PC-3 (cell line): ENCODE measurements around the gene TAF1C. TPM values are rescaled to one million over a fixed set of nuclear protein-coding genes. Genes with fewer than 3 reads are reported as not detected.

ENCODE experiments used
- ATAC-seq: fragments of 200-7000 bp; cut with Tn5 transposase; 2 replicates; pipeline ENCODE4 v1.9.1; 2020; ENCODE audit warnings: mild to moderate bottlenecking, moderate library complexity
- BruUV-seq: library from RNA; stranded (reverse); fragments of 400-500 nt; replicated peaks from 2 replicates; lab custom pipeline; 2021; lab: Mats Ljungman, UMichigan
- CTCF ChIA-PET: fragments of 300-600 bp; sonication (Branson Sonifier 250); formaldehyde crosslinking; loops from one replicate; lab custom pipeline; 2022; ENCODE audit warnings: antibody characterized with exemption; lab: Charles Lee
- POLR2A ChIA-PET: fragments of 300-600 bp; sonication (Branson Sonifier 250); formaldehyde crosslinking; loops from one replicate; lab custom pipeline; 2022; ENCODE audit warnings: antibody characterized with exemption; ENCODE audit not compliant: unreplicated experiment; lab: Charles Lee
- DNase-seq: peaks from one replicate; pipeline ENCODE4 v3.0.0-alpha.2; 2015
- H2AFZ ChIP-seq: fragments of 300-600 bp; sonication (generic); 2 replicates; pipeline ENCODE4 v1.6.0; 2016; ENCODE audit warnings: antibody characterized with exemption, low read length
- H3F3A ChIP-seq: fragments of 300-600 bp; sonication (generic); one replicate; pipeline ENCODE4 v1.6.0; 2017; ENCODE audit warnings: antibody characterized with exemption, low read length, control low read depth, mild to moderate bottlenecking; ENCODE audit not compliant: unreplicated experiment
- H3K27ac ChIP-seq: fragments of 300-600 bp; sonication (generic); 2 replicates; pipeline ENCODE4 v1.5.1; 2016; ENCODE audit warnings: mild to moderate bottlenecking, low read length
- H3K27me3 ChIP-seq: fragments of 300-600 bp; sonication (generic); 2 replicates; pipeline ENCODE4 v1.6.1; 2016; ENCODE audit warnings: low read length, mixed read lengths
- H3K36me3 ChIP-seq: fragments of 300-600 bp; sonication (generic); 2 replicates; pipeline ENCODE4 v1.6.1; 2016; ENCODE audit warnings: low read depth, mixed run types, low read length, mixed read lengths
- H3K4me1 ChIP-seq: fragments of 300-600 bp; sonication (generic); 2 replicates; pipeline ENCODE4 v1.5.1; 2016; ENCODE audit warnings: low read length; ENCODE audit not compliant: insufficient read depth
- H3K4me2 ChIP-seq: fragments of 300-600 bp; sonication (generic); 2 replicates; pipeline ENCODE4 v1.6.0; 2016; ENCODE audit warnings: low read length
- H3K4me3 ChIP-seq: fragments of 300-600 bp; sonication (generic); 2 replicates; pipeline ENCODE4 v1.5.1; 2016; ENCODE audit warnings: mild to moderate bottlenecking, low read length, mixed read lengths
- H3K79me2 ChIP-seq: fragments of 300-600 bp; sonication (generic); 2 replicates; pipeline ENCODE4 v1.6.1; 2017; ENCODE audit warnings: low read length, mixed read lengths
- H3K9ac ChIP-seq: fragments of 300-600 bp; sonication (generic); 2 replicates; pipeline ENCODE4 v1.6.0; 2016; ENCODE audit warnings: mild to moderate bottlenecking, low read length
- H3K9me2 ChIP-seq: fragments of 300-600 bp; sonication (generic); replicated peaks from 2 replicates; pipeline ENCODE4 v1.6.1; 2016; ENCODE audit warnings: mixed run types, low read length, mixed read lengths
- H3K9me3 ChIP-seq: fragments of 300-600 bp; sonication (generic); 2 replicates; pipeline ENCODE4 v1.6.1; 2016; ENCODE audit warnings: low read length, mixed read lengths
- H4K20me1 ChIP-seq: fragments of 300-600 bp; sonication (generic); 2 replicates; pipeline ENCODE4 v1.6.1; 2016; ENCODE audit warnings: low read length, mixed read lengths
- CTCF ChIP-seq: fragments of 300-600 bp; sonication (generic); conservative IDR thresholded peaks from 2 replicates; pipeline ENCODE4 v1.5.1; 2017; ENCODE audit warnings: antibody characterized with exemption, low read depth, mild to moderate bottlenecking, low read length
- EZH2 ChIP-seq: fragments of 300-600 bp; sonication (generic); IDR thresholded peaks from one replicate; pipeline ENCODE4 v1.6.1; 2017; ENCODE audit warnings: antibody characterized with exemption, mild to moderate bottlenecking, low read length; ENCODE audit not compliant: unreplicated experiment
- EZH2phosphoT487 ChIP-seq: fragments of 300-600 bp; sonication (generic); IDR thresholded peaks from 2 replicates; pipeline ENCODE4 v1.6.1; 2018; ENCODE audit warnings: mild to moderate bottlenecking, antibody characterized with exemption, low read length, borderline replicate concordance
- intact Hi-C: fragments of 100-400 bp; cut with micrococcal nuclease; formaldehyde crosslinking; loops from 2 replicates; pipeline ENCODE4 v1.9.0; 2023
- total RNA-seq: library from RNA; depleted of rRNA; stranded (reverse); fragments of >200 nt; gene quantifications from 2 replicates; pipeline ENCODE4 v1.2.3, GENCODE V29; 2014

TAF1C gene
- total RNA-seq, 1 experiment from 2014 or later, result 21.8 TPM

- intact Hi-C loops, result no loop called here
- BruUV-seq, result no TSS peak
- CTCF ChIA-PET, result no interaction called here
Measured at GRCh38 chr16:84182680-84183571, 3.9 kb downstream of the TAF1C start.

DNA sequence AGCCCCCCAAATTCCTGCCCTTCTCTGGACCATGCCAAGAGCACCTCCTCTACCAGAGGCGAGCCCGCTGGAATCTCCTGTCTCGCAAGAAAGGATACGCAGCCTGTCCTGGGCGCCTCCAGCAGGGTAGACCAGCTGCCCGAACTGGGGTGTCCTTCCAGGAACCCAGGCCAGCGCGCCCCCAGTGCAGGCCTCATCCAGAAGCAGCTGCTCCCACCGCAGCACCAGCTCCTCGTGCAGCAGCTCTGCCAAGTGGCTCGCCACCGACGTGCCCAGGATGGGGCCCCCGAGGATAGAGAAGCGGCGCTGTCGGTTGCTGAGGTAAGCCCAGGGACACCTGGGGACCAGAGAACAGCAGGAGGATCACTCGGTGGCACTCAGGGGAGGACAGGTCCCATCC lies 4.8 kb downstream of the TAF1C start:
- POLR2A ChIA-PET, result no interaction called here
- no peak overlapping the region for H3K4me3 ChIP-seq
- H3K9ac ChIP-seq, result no peak overlapping the region
- peaks cover 10% of the 10 kb centered on the region; the same call in 1 of the 2 replicates for H3K4me1 ChIP-seq
- H3K4me2 ChIP-seq, result no peak overlapping the region
- ATAC-seq (no peak), DNase-seq (no peak)
- H2AFZ ChIP-seq, result no peak overlapping the region
- CTCF ChIA-PET, result no interaction called here
- TF ChIP-seq EZH2phosphoT487, result no peak
- TF ChIP-seq CTCF, result no peak
- TF ChIP-seq EZH2, result no peak
- no peaks in the 10 kb centered on the region for H4K20me1 ChIP-seq
- H3K9me3 ChIP-seq, result no peaks in the 10 kb centered on the region
- H3K79me2 ChIP-seq, result peaks cover 28% of the 10 kb centered on the region
- no peaks in the 10 kb centered on the region; the same call in 1 of the 2 replicates for H3K36me3 ChIP-seq
- no peak overlapping the region for H3K27ac ChIP-seq
- intact Hi-C loops, result no loop called here
- H3K9me2 ChIP-seq, result no peaks in the 10 kb centered on the region
- H3F3A ChIP-seq, result no peaks in the 10 kb centered on the region
- BruUV-seq, result no TSS peak
- no peaks in the 10 kb centered on the region for H3K27me3 ChIP-seq

More at GRCh38 chr16:84182680-84183571, 3.9 kb downstream of the TAF1C start:
- Histone ChIP-seq H3K4me1 (peaks cover 2% of the 10 kb centered on the region; the same call in 1 of the 2 replicates), H3F3A (no peaks in the 10 kb centered on the region), H3K9me3 (no peaks in the 10 kb centered on the region), H2AFZ (no peak overlapping the region), H3K4me2 (no peak overlapping the region), H3K36me3 (no peaks in the 10 kb centered on the region; the same call in 1 of the 2 replicates), H4K20me1 (no peaks in the 10 kb centered on the region), H3K27ac (no peak overlapping the region), H3K4me3 (no peak overlapping the region), H3K9me2 (no peaks in the 10 kb centered on the region), H3K9ac (no peak overlapping the region), H3K79me2 (peaks cover 28% of the 10 kb centered on the region), H3K27me3 (no peaks in the 10 kb centered on the region)
- ATAC-seq (no peak), DNase-seq (no peak)
- POLR2A ChIA-PET, result no interaction called here
- TF ChIP-seq CTCF (no peak), EZH2 (no peak), EZH2phosphoT487 (no peak)
